WTC11 (cell line): ENCODE results near the gene ETS2. TPM values are rescaled to one million over a fixed set of nuclear protein-coding genes. Genes with fewer than 3 reads are reported as not detected.

Experiments used
- ATAC-seq: fragments of 200-7000 bp; cut with Tn5 transposase; 2 replicates; pipeline ENCODE4 v1.10.0; 2021; ENCODE audit warnings: mild to moderate bottlenecking, moderate library complexity
- CTCF ChIA-PET: fragments of 300-600 bp; sonication (Branson Sonifier 250); formaldehyde crosslinking; loops from one replicate; lab custom pipeline; 2021; ENCODE audit warnings: antibody characterized with exemption; lab: Charles Lee
- POLR2A ChIA-PET: fragments of 350-600 bp; sonication (Branson Sonifier 250); formaldehyde crosslinking; loops from one replicate; lab custom pipeline; 2021; ENCODE audit warnings: antibody characterized with exemption; lab: Charles Lee
- DNase-seq: peaks from one replicate; pipeline ENCODE4 v3.0.0; 2021; ENCODE audit warnings: low spot score
- H3K27ac Mint-ChIP-seq: 2 replicates; pipeline ENCODE4 v1.8.0; 2021; ENCODE audit warnings: mixed read lengths
- H3K27me3 Mint-ChIP-seq: 2 replicates; pipeline ENCODE4 v1.8.0; 2021; ENCODE audit warnings: low read depth, mild to moderate bottlenecking, moderate library complexity, mixed read lengths
- H3K36me3 Mint-ChIP-seq: 2 replicates; pipeline ENCODE4 v1.8.0; 2021; ENCODE audit warnings: mixed read lengths
- H3K4me1 Mint-ChIP-seq: 2 replicates; pipeline ENCODE4 v1.8.0; 2022; ENCODE audit warnings: mixed read lengths
- H3K4me3 Mint-ChIP-seq: 2 replicates; pipeline ENCODE4 v1.8.0; 2021; ENCODE audit warnings: mild to moderate bottlenecking, moderate library complexity, mixed read lengths
- H3K9me3 Mint-ChIP-seq: 2 replicates; pipeline ENCODE4 v1.8.0; 2021; ENCODE audit warnings: mixed read lengths
- ATF6 ChIP-seq: sonication (generic); formaldehyde crosslinking; IDR thresholded peaks from 2 replicates; pipeline ENCODE4 v1.8.1; 2023; ENCODE audit warnings: mild to moderate bottlenecking, missing genetic modification reagents
- CREB1 ChIP-seq: sonication (generic); formaldehyde crosslinking; IDR thresholded peaks from 2 replicates; pipeline ENCODE4 v1.8.0; 2023; ENCODE audit warnings: mild to moderate bottlenecking, missing genetic modification reagents
- E2F1 ChIP-seq: sonication (generic); formaldehyde crosslinking; IDR thresholded peaks from 2 replicates; pipeline ENCODE4 v1.8.0; 2022; ENCODE audit warnings: mild to moderate bottlenecking, missing genetic modification reagents
- E2F4 ChIP-seq: sonication (generic); formaldehyde crosslinking; IDR thresholded peaks from 2 replicates; pipeline ENCODE4 v1.8.1; 2022; ENCODE audit warnings: low read depth, mild to moderate bottlenecking, moderate library complexity, missing genetic modification reagents, borderline replicate concordance
- ELF4 ChIP-seq: sonication (generic); formaldehyde crosslinking; IDR thresholded peaks from 2 replicates; pipeline ENCODE4 v1.8.1; 2022; ENCODE audit warnings: low read depth, mild to moderate bottlenecking, moderate library complexity, missing genetic modification reagents
- HMGA2 ChIP-seq: fragments of 250-450 bp; sonication (Bioruptor Pico); IDR thresholded peaks from 2 replicates; pipeline ENCODE4 v1.4.0; 2021; ENCODE audit warnings: mild to moderate bottlenecking, moderate library complexity
- HMGXB4 ChIP-seq: sonication (generic); formaldehyde crosslinking; IDR thresholded peaks from 2 replicates; pipeline ENCODE4 v1.8.1; 2023; ENCODE audit warnings: mild to moderate bottlenecking, moderate library complexity, missing genetic modification reagents
- IRF2 ChIP-seq: sonication (generic); formaldehyde crosslinking; IDR thresholded peaks from 2 replicates; pipeline ENCODE4 v1.8.0; 2022; ENCODE audit warnings: low read depth, missing genetic modification reagents, borderline replicate concordance
- JUN ChIP-seq: sonication (generic); formaldehyde crosslinking; IDR thresholded peaks from 2 replicates; pipeline ENCODE4 v1.8.0; 2023; ENCODE audit warnings: mild to moderate bottlenecking, missing genetic modification reagents
- MYBL2 ChIP-seq: sonication (generic); formaldehyde crosslinking; IDR thresholded peaks from 2 replicates; pipeline ENCODE4 v1.8.1; 2023; ENCODE audit warnings: mild to moderate bottlenecking, moderate library complexity, missing genetic modification reagents
- NFE2L1 ChIP-seq: sonication (generic); formaldehyde crosslinking; IDR thresholded peaks from 2 replicates; pipeline ENCODE4 v1.8.1; 2023; ENCODE audit warnings: missing genetic modification reagents
- STAT6 ChIP-seq: sonication (generic); formaldehyde crosslinking; conservative IDR thresholded peaks from 2 replicates; pipeline ENCODE4 v1.8.1; 2023; ENCODE audit warnings: mild to moderate bottlenecking, low read depth, missing genetic modification reagents, moderate library complexity
- ZNF232 ChIP-seq: sonication (generic); formaldehyde crosslinking; IDR thresholded peaks from 2 replicates; pipeline ENCODE4 v1.8.0; 2022; ENCODE audit warnings: mild to moderate bottlenecking, missing genetic modification reagents
- ZNF263 ChIP-seq: sonication (generic); formaldehyde crosslinking; IDR thresholded peaks from 2 replicates; pipeline ENCODE4 v1.8.1; 2022; ENCODE audit warnings: low read depth, mild to moderate bottlenecking, moderate library complexity, missing genetic modification reagents
- ZNF416 ChIP-seq: fragments of 250-450 bp; sonication (Bioruptor Pico); IDR thresholded peaks from 2 replicates; pipeline ENCODE4 v1.9.0; 2021; ENCODE audit warnings: mild to moderate bottlenecking, inconsistent platforms
- ZSCAN18 ChIP-seq: fragments of 250-450 bp; sonication (Bioruptor Pico); IDR thresholded peaks from 2 replicates; pipeline ENCODE4 v2.1.2; 2022; ENCODE audit warnings: mild to moderate bottlenecking, moderate library complexity
- total RNA-seq: library from RNA; stranded (reverse); gene quantifications from 3 replicates; pipeline ENCODE4 v1.2.3, GENCODE V29; 2021

Gene ETS2
- total RNA-seq, 1 experiment from 2014 or later: 56.4 TPM

GRCh38 chr21:38837806-38838461 is 32.2 kb downstream of the ETS2 start (continued):
- TF ChIP-seq NFE2L1 (CRISPR knock-in tag) (no peak), ZSCAN18 (CRISPR knock-in tag) (no peak), IRF2 (CRISPR knock-in tag) (no peak), E2F1 (CRISPR knock-in tag) (no peak), JUN (CRISPR knock-in tag) (no peak), ZNF263 (CRISPR knock-in tag) (no peak)

GRCh38 chr21:38838598-38839327 is 33.0 kb downstream of the ETS2 start:
- Mint-ChIP-seq H3K9me3 (peaks cover 14% of the 10 kb centered on the region), H3K36me3 (peaks cover 2% of the 10 kb centered on the region), H3K4me1 (no peaks in the 10 kb centered on the region), H3K27ac (no peak overlapping the region), H3K4me3 (no peak overlapping the region), H3K27me3 (no peaks in the 10 kb centered on the region)
- DNase-seq (no peak), ATAC-seq (no peak)
- no peak for TF ChIP-seq ZNF232 (CRISPR knock-in tag)
- TF ChIP-seq STAT6 (CRISPR knock-in tag): no peak
- no peak for TF ChIP-seq ATF6 (CRISPR knock-in tag)
- TF ChIP-seq ELF4 (CRISPR knock-in tag): no peak
- ChIA-PET CTCF (interaction anchor here (1.4 kb wide), 1 partner anchor 287 kb away, joined by 3 read pairs; no protein-coding TSS in a partner anchor), POLR2A (no interaction called here)

- no peaks in the 10 kb centered on the region for H3K4me1 Mint-ChIP-seq
- POLR2A ChIA-PET: no interaction called here
- TF ChIP-seq JUN (CRISPR knock-in tag) (no peak), E2F1 (CRISPR knock-in tag) (no peak), E2F4 (CRISPR knock-in tag) (no peak), HMGA2 (no peak), HMGXB4 (CRISPR knock-in tag) (no peak), MYBL2 (CRISPR knock-in tag) (no peak), ZNF416 (CRISPR knock-in tag) (no peak), CREB1 (CRISPR knock-in tag) (no peak)
Observed at GRCh38 chr21:38839328-38840286, 33.9 kb downstream of the ETS2 start.

More at GRCh38 chr21:38839328-38840286, 33.9 kb downstream of the ETS2 start:
- peaks cover 17% of the 10 kb centered on the region for H3K9me3 Mint-ChIP-seq
- no peak overlapping the region for H3K27ac Mint-ChIP-seq
- no peaks in the 10 kb centered on the region for H3K27me3 Mint-ChIP-seq
- no peak for DNase-seq
- ATAC-seq: no peak
- CTCF ChIA-PET: interaction anchor here (1.4 kb wide), 1 partner anchor 286 kb away, joined by 3 read pairs; no protein-coding TSS in a partner anchor
- peaks cover 2% of the 10 kb centered on the region for H3K36me3 Mint-ChIP-seq
- no peak overlapping the region for H3K4me3 Mint-ChIP-seq
